Islet of Langerhans (tissue), 1 donor: ENCODE data around the gene PCDHGA1.
"Not testable (repeated sequence)": the region's sequence is repeated elsewhere in the genome, so short reads cannot be mapped to it uniquely, and the experiment has no call there.

ENCODE experiments used
- FAIRE-seq: peaks from one replicate; lab custom pipeline; 2011; peaks lifted over from hg19 to GRCh38; lab: Jason Lieb, UNC

Gene PCDHGA1

GRCh38 chr5:141383345-141383744, 53.0 kb downstream of the PCDHGA1 start:
- no peak for FAIRE-seq

- FAIRE-seq, result no peak
Observed at GRCh38 chr5:141384471-141385267, 54.4 kb downstream of the PCDHGA1 start.

- FAIRE-seq, result not testable (repeated sequence)
Observed at GRCh38 chr5:141387557-141388311, 57.4 kb downstream of the PCDHGA1 start, which contains the start of gene PCDHGB4. Gene PCDHGB4 (plus strand): TSS chr5:141387698. CDS start chr5:141387885, 187 bp downstream.

GRCh38 chr5:141388661-141389060, 58.3 kb downstream of the PCDHGA1 start:
- FAIRE-seq, result no peak

GRCh38 chr5:141389153-141390042, 59.1 kb downstream of the PCDHGA1 start:
- no peak for FAIRE-seq

GRCh38 chr5:141392429-141393198, 62.3 kb downstream of the PCDHGA1 start, which contains the start of gene PCDHGA8:
Gene PCDHGA8 (plus strand): TSS chr5:141392633. CDS start chr5:141392814, 181 bp downstream.
- no peak for FAIRE-seq

GRCh38 chr5:141393267-141393666, 63.0 kb downstream of the PCDHGA1 start:
- FAIRE-seq, result no peak

GRCh38 chr5:141394401-141395187, 64.3 kb downstream of the PCDHGA1 start:
- not testable (repeated sequence) for FAIRE-seq

GRCh38 chr5:141397756-141398551, 67.6 kb downstream of the PCDHGA1 start, which contains the start of gene PCDHGB5:
Gene PCDHGB5 (plus strand): TSS chr5:141397947. CDS start chr5:141398128, 181 bp downstream.
- not testable (repeated sequence) for FAIRE-seq

GRCh38 chr5:141398608-141399007, 68.3 kb downstream of the PCDHGA1 start:
- FAIRE-seq, result no peak

- FAIRE-seq, result no peak
Observed at GRCh38 chr5:141399555-141400258, 69.4 kb downstream of the PCDHGA1 start.

GRCh38 chr5:141402553-141403243, 72.4 kb downstream of the PCDHGA1 start, which contains the start of gene PCDHGA9:
Gene PCDHGA9 (plus strand): TSS chr5:141402778. CDS start chr5:141402953, 175 bp downstream.
- no peak for FAIRE-seq

GRCh38 chr5:141403387-141403786, 73.1 kb downstream of the PCDHGA1 start:
- FAIRE-seq, result no peak

- not testable (repeated sequence) for FAIRE-seq
Observed at GRCh38 chr5:141407790-141408505, 77.6 kb downstream of the PCDHGA1 start, which contains the start of gene PCDHGB6. Gene PCDHGB6 (plus strand): TSS chr5:141408021. CDS start chr5:141408203, 182 bp downstream.

GRCh38 chr5:141409598-141410306, 79.4 kb downstream of the PCDHGA1 start:
- no peak for FAIRE-seq

GRCh38 chr5:141411575-141411974, 81.3 kb downstream of the PCDHGA1 start:
- no peak for FAIRE-seq
